SK-N-SH (cell line): Measurements from ENCODE around the gene MGLL. TPM values are rescaled to one million over a fixed set of nuclear protein-coding genes. Genes with fewer than 3 reads are reported as not detected.

Source experiments
- CTCF ChIA-PET: fragments of 300-600, 350-600 bp; formaldehyde crosslinking; extraction: SDS; loops from one replicate; lab custom pipeline; 2021; lab: Yijun Ruan, JAX
- POLR2A ChIA-PET: fragments of 350-600 bp; sonication (Branson Sonifier 250); formaldehyde crosslinking; extraction: SDS; loops from one replicate; lab custom pipeline; 2020; ENCODE audit warnings: antibody characterized with exemption, inconsistent platforms; lab: Yijun Ruan, JAX
- DNase-seq: peaks from one replicate; pipeline ENCODE4 v3.0.0; 2012
- H2AFZ ChIP-seq: fragments of 200-600 bp; sonication (generic); 2 replicates; pipeline ENCODE4 v1.8.1; 2016; ENCODE audit warnings: antibody characterized with exemption, mild to moderate bottlenecking, low read depth
- H3F3A ChIP-seq: fragments of 200-600 bp; sonication (generic); replicated peaks from 2 replicates; pipeline ENCODE3; 2016; ENCODE audit warnings: antibody characterized with exemption, mild to moderate bottlenecking; ENCODE audit not compliant: insufficient read depth
- H3K27ac ChIP-seq, 2 experiments: fragments of 200-500 bp in 1 of 2; fragments of 200-600 bp in 1 of 2; sonication (Bioruptor generic) in 1 of 2; sonication (generic), shearing (Covaris generic) in 1 of 2; 2 replicates each; pipeline versions ENCODE4 v1.5.1 to v1.6.1; 2014 to 2016; ENCODE audit warnings: low read depth in 2 of 2, inconsistent platforms in 1 of 2, low read length in 1 of 2, mild to moderate bottlenecking in 1 of 2, mixed read lengths in 1 of 2
- H3K27me3 ChIP-seq: fragments of 200-600 bp; sonication (generic), shearing (Covaris generic); 2 replicates; pipeline ENCODE4 v1.6.1; 2016; ENCODE audit warnings: mixed run types; ENCODE audit not compliant: insufficient read depth
- H3K36me3 ChIP-seq, 2 experiments: fragments of 200-500 bp in 1 of 2; fragments of 200-600 bp in 1 of 2; sonication (Bioruptor generic) in 1 of 2; sonication (generic) in 1 of 2; replicated peaks in 1 of 2; 2 replicates each; pipeline versions ENCODE3 to v1.5.1; 2014 to 2016; ENCODE audit warnings: low read length in 1 of 2, mild to moderate bottlenecking in 1 of 2; ENCODE audit not compliant: insufficient read depth in 2 of 2, control insufficient read depth in 1 of 2
- H3K4me1 ChIP-seq, 2 experiments: fragments of 200-500 bp in 1 of 2; fragments of 200-600 bp in 1 of 2; sonication (Bioruptor generic) in 1 of 2; sonication (generic), shearing (Covaris generic) in 1 of 2; 2 replicates each; pipeline versions ENCODE4 v1.5.1 to v1.6.1; 2014 to 2016; ENCODE audit warnings: low read depth in 1 of 2, low read length in 1 of 2, mixed run types in 1 of 2; ENCODE audit not compliant: insufficient read depth in 2 of 2, control insufficient read depth in 1 of 2
- H3K4me2 ChIP-seq: fragments of 200-600 bp; sonication (generic), shearing (Covaris generic); 2 replicates; pipeline ENCODE4 v1.6.1; 2017; ENCODE audit warnings: mixed run types
- H3K4me3 ChIP-seq, 2 experiments: fragments of 200-500 bp in 1 of 2; fragments of 200-600 bp in 1 of 2; sonication (Bioruptor generic) in 1 of 2; sonication (generic), shearing (Covaris generic) in 1 of 2; 2 replicates each; pipeline versions ENCODE4 v1.5.1 to v1.8.1; 2014 to 2016; ENCODE audit warnings: low read depth in 2 of 2, inconsistent platforms in 1 of 2, low read length in 1 of 2, mild to moderate bottlenecking in 1 of 2, mixed read lengths in 1 of 2, moderate library complexity in 1 of 2
- H3K79me2 ChIP-seq: fragments of 200-600 bp; sonication (generic); 2 replicates; pipeline ENCODE4 v1.8.1; 2017; ENCODE audit warnings: mild to moderate bottlenecking; ENCODE audit not compliant: insufficient read depth
- H3K9ac ChIP-seq: fragments of 200-600 bp; sonication (generic); 2 replicates; pipeline ENCODE4 v1.6.1; 2017; ENCODE audit warnings: mixed run types
- H3K9me2 ChIP-seq: fragments of 200-600 bp; sonication (generic); 2 replicates; pipeline ENCODE4 v1.6.1; 2017; ENCODE audit warnings: mixed run types
- H3K9me3 ChIP-seq: fragments of 200-600 bp; sonication (generic); 2 replicates; pipeline ENCODE4 v1.6.1; 2017; ENCODE audit warnings: mixed run types, mild to moderate bottlenecking, moderate library complexity
- H4K20me1 ChIP-seq: fragments of 200-600 bp; sonication (generic); 2 replicates; pipeline ENCODE4 v1.6.1; 2017; ENCODE audit warnings: mild to moderate bottlenecking, mixed run types; ENCODE audit not compliant: insufficient read depth
- CHD2 ChIP-seq: fragments of 150-350 bp; IDR thresholded peaks from 2 replicates; pipeline ENCODE4 v1.6.1; 2018; ENCODE audit warnings: low read length; ENCODE audit not compliant: partially characterized antibody
- EP300 ChIP-seq, 2 experiments: IDR thresholded peaks; 2 replicates each; pipeline versions ENCODE4 v1.4.0 to v1.6.1; 2012; ENCODE audit warnings: borderline replicate concordance in 1 of 2, low read depth in 1 of 2, low read length in 1 of 2
- GATA2 ChIP-seq: sonication (generic); formaldehyde crosslinking; IDR thresholded peaks from 2 replicates; pipeline ENCODE4 v1.5.0; 2020; ENCODE audit warnings: mild to moderate bottlenecking, missing genetic modification reagents
- JUND ChIP-seq: IDR thresholded peaks from 2 replicates; pipeline ENCODE4 v1.4.0; 2012
- MEF2A ChIP-seq: IDR thresholded peaks from 2 replicates; pipeline ENCODE4 v1.4.0; 2012; ENCODE audit warnings: low read depth, borderline replicate concordance
- NRF1 ChIP-seq: IDR thresholded peaks from 2 replicates; pipeline ENCODE4 v1.6.1; 2012; ENCODE audit warnings: low read depth, mild to moderate bottlenecking, low read length
- POLR2AphosphoS5 ChIP-seq: IDR thresholded peaks from 2 replicates; pipeline ENCODE4 v1.6.1; 2012; ENCODE audit warnings: low read depth, low read length
- RCOR1 ChIP-seq: fragments of 150-350 bp; IDR thresholded peaks from 2 replicates; pipeline ENCODE4 v1.6.1; 2017; ENCODE audit warnings: antibody characterized with exemption, low read length
- SMC3 ChIP-seq: IDR thresholded peaks from 2 replicates; pipeline ENCODE4 v1.6.1; 2012; ENCODE audit warnings: low read depth, low read length, improper control_type of control experiment
- WGBS: methylation state at CpG from one replicate; pipeline ENCODE4 v1.1.6; 2017; ENCODE audit warnings: low lambda C conversion rate; 5-methylcytosine and 5-hydroxymethylcytosine counted together
- polyA plus RNA-seq, 3 experiments: library from polyadenylated mRNA; depleted of rRNA; stranded (reverse); fragments of >200 nt; gene quantifications; 2 replicates each; pipeline ENCODE4 v1.2.3, GENCODE V29; 2012
- TF ChIP-seq, protein P1 (sequence below): IDR thresholded peaks from 2 replicates; pipeline ENCODE4; 2012
- TF ChIP-seq, protein P2 (sequence below): fragments of 200-600 bp; sonication (generic); IDR thresholded peaks from 2 replicates; pipeline ENCODE4 v1.6.1; 2017; ENCODE audit warnings: antibody characterized with exemption, mild to moderate bottlenecking, moderate library complexity
- TF ChIP-seq, protein P3 (sequence below): IDR thresholded peaks from 2 replicates; pipeline ENCODE4 v1.4.0; 2012; ENCODE audit warnings: low read depth, borderline replicate concordance
- TF ChIP-seq, protein P4 (sequence below): fragments of 150-350 bp; IDR thresholded peaks from 2 replicates; pipeline ENCODE4 v1.6.1; 2016; ENCODE audit warnings: mild to moderate bottlenecking, low read depth, low read length

Gene MGLL
- polyA plus RNA-seq, 1 of the 3 experiments (the other 2 are of a cell fraction), result 2.2 TPM

DNA sequence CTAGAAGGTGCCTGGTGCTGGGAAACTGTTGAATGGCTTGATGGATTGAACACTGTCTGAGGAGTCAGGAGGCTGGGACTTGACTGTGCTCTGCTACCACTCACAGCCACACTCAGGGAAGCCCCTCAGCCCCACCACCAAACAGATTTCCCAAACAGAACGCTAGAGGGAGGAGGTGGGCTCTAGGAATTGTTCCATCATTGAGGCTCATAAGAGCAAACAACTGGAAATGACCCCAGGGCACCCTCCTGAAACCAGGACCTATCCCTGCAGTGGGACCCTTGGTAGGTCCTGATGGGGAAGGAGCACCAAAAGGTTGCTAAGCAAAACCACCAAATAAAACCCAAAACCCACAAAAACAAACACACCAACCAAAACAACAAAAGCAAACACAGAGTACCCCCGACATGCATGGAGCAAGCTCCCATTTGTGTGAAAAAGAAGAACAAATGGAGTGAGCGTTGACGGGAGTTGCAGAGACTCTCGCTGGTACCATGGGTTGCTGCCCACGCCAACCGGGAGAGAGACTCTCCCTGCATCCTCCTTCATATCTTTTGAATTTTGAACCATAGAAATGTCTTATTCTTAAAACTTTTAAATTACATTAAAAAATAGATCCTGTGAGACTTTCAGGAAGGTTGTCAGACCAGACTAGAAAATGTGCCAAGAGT is 103.9 kb downstream of the MGLL start:
- H3F3A ChIP-seq, result no peaks in the 10 kb centered on the region
- H3K4me2 ChIP-seq, result no peak overlapping the region
- TF ChIP-seq SMC3 (no peak), JUND (no peak), MEF2A (no peak), EP300 (IDR thresholded peaks at IDR 0.05; ENCODE audit: borderline replicate concordance in 1 of 2, low read depth in 1 of 2, low read length in 1 of 2) (no peak), GATA2 (CRISPR knock-in tag) (no peak), POLR2AphosphoS5 (no peak), CHD2 (no peak), NRF1 (no peak), RCOR1 (no peak)
- TF ChIP-seq, protein P1, sequence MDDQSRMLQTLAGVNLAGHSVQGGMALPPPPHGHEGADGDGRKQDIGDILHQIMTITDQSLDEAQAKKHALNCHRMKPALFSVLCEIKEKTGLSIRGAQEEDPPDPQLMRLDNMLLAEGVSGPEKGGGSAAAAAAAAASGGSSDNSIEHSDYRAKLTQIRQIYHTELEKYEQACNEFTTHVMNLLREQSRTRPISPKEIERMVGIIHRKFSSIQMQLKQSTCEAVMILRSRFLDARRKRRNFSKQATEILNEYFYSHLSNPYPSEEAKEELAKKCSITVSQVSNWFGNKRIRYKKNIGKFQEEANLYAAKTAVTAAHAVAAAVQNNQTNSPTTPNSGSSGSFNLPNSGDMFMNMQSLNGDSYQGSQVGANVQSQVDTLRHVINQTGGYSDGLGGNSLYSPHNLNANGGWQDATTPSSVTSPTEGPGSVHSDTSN, result no peak
- TF ChIP-seq, protein P2, sequence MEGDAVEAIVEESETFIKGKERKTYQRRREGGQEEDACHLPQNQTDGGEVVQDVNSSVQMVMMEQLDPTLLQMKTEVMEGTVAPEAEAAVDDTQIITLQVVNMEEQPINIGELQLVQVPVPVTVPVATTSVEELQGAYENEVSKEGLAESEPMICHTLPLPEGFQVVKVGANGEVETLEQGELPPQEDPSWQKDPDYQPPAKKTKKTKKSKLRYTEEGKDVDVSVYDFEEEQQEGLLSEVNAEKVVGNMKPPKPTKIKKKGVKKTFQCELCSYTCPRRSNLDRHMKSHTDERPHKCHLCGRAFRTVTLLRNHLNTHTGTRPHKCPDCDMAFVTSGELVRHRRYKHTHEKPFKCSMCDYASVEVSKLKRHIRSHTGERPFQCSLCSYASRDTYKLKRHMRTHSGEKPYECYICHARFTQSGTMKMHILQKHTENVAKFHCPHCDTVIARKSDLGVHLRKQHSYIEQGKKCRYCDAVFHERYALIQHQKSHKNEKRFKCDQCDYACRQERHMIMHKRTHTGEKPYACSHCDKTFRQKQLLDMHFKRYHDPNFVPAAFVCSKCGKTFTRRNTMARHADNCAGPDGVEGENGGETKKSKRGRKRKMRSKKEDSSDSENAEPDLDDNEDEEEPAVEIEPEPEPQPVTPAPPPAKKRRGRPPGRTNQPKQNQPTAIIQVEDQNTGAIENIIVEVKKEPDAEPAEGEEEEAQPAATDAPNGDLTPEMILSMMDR, result no peak
- TF ChIP-seq, protein P3, sequence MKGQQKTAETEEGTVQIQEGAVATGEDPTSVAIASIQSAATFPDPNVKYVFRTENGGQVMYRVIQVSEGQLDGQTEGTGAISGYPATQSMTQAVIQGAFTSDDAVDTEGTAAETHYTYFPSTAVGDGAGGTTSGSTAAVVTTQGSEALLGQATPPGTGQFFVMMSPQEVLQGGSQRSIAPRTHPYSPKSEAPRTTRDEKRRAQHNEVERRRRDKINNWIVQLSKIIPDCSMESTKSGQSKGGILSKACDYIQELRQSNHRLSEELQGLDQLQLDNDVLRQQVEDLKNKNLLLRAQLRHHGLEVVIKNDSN, result no peak
- TF ChIP-seq, protein P4, sequence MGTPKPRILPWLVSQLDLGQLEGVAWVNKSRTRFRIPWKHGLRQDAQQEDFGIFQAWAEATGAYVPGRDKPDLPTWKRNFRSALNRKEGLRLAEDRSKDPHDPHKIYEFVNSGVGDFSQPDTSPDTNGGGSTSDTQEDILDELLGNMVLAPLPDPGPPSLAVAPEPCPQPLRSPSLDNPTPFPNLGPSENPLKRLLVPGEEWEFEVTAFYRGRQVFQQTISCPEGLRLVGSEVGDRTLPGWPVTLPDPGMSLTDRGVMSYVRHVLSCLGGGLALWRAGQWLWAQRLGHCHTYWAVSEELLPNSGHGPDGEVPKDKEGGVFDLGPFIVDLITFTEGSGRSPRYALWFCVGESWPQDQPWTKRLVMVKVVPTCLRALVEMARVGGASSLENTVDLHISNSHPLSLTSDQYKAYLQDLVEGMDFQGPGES, result no peak
- H3K79me2 ChIP-seq, result no peaks in the 10 kb centered on the region
- H4K20me1 ChIP-seq, result no peaks in the 10 kb centered on the region
- peaks cover 0 to 56% of the 10 kb centered on the region in 2 experiments; a peak in 1 of 4 replicates for H3K4me1 ChIP-seq
- ChIA-PET CTCF (interaction anchor here (1.0 to 4.3 kb wide), 2 partner anchors 11 to 21 kb away, joined by 3 to 15 read pairs; no protein-coding TSS in a partner anchor), POLR2A (no interaction called here)
- no peaks in the 10 kb centered on the region for H3K36me3 ChIP-seq
- no peak overlapping the region for H3K9ac ChIP-seq
- H3K4me3 ChIP-seq, result no peak overlapping the region
- no peaks in the 10 kb centered on the region for H3K9me3 ChIP-seq
- no peaks in the 10 kb centered on the region for H3K27me3 ChIP-seq
- H3K27ac ChIP-seq, result peak overlapping the region in 1 of 2 experiments; percentile 66; a peak in 1 of 4 replicates
- H2AFZ ChIP-seq, result no peak overlapping the region
- DNase-seq, result no peak
- WGBS, result 87% methylated on average over 7 of the region's 7 CpGs
- H3K9me2 ChIP-seq, result no peaks in the 10 kb centered on the region
